Suprapubic skin (tissue), 3 donors: ENCODE data around the gene KRT6C.

Experiments used
- EP300 ChIP-seq: sonication (generic); formaldehyde crosslinking; IDR thresholded peaks from one replicate; pipeline ENCODE4 v1.6.1; 2017; ENCODE audit warnings: antibody characterized with exemption
- POLR2A ChIP-seq, 2 donors: fragments of 450-650 bp; IDR thresholded peaks; one replicate each; pipeline ENCODE4 v1.6.1; 2017; ENCODE audit warnings: antibody characterized with exemption in 2 of 2, mild to moderate bottlenecking in 2 of 2, moderate library complexity in 2 of 2
- TF ChIP-seq, protein P1 (sequence below), 2 donors: fragments of 200-600 bp in 1 of 2; fragments of 450-650 bp in 1 of 2; sonication (generic) in 1 of 2; IDR thresholded peaks; one replicate each; pipeline ENCODE4 v1.5.1; 2016 to 2019; ENCODE audit warnings: antibody characterized with exemption in 2 of 2, mild to moderate bottlenecking in 1 of 2, moderate library complexity in 1 of 2

DNA sequence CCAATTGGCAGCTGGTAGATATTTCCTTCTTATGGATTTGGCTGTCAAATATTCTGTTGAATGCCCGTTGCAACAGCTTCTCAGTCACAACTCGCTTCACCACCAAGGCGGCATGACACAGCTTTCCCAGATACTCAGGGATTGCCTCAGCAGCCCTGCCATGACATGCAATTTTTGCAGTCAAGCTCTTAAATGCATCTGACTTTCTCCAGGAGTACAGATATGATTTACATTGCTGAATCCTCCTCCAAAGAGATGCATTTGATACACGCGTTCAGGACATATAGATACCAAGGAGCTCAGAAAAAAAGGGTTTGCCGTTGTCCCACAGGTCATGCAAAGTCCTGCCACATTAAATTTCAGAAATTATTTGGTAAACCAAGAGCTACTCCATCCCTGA lies 40.1 kb upstream of the KRT6C start:
- TF ChIP-seq, protein P1, sequence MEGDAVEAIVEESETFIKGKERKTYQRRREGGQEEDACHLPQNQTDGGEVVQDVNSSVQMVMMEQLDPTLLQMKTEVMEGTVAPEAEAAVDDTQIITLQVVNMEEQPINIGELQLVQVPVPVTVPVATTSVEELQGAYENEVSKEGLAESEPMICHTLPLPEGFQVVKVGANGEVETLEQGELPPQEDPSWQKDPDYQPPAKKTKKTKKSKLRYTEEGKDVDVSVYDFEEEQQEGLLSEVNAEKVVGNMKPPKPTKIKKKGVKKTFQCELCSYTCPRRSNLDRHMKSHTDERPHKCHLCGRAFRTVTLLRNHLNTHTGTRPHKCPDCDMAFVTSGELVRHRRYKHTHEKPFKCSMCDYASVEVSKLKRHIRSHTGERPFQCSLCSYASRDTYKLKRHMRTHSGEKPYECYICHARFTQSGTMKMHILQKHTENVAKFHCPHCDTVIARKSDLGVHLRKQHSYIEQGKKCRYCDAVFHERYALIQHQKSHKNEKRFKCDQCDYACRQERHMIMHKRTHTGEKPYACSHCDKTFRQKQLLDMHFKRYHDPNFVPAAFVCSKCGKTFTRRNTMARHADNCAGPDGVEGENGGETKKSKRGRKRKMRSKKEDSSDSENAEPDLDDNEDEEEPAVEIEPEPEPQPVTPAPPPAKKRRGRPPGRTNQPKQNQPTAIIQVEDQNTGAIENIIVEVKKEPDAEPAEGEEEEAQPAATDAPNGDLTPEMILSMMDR (IDR thresholded peaks at IDR 0.05): no peak
- TF ChIP-seq POLR2A (IDR thresholded peaks at IDR 0.05): no peak
- no peak for TF ChIP-seq EP300
